H7 (cell line): Measurements from ENCODE around the gene TUBGCP4. TPM values are rescaled to one million over a fixed set of nuclear protein-coding genes. Genes with fewer than 3 reads are reported as not detected.

ENCODE experiments used
- DNase-seq: peaks from one replicate; pipeline ENCODE4 v3.0.0; 2012
- H3K27me3 ChIP-seq: 2 replicates; pipeline ENCODE4 v1.6.0; 2011; ENCODE audit warnings: mild to moderate bottlenecking, low read length; ENCODE audit not compliant: control insufficient read depth, insufficient read depth
- H3K36me3 ChIP-seq: replicated peaks from 2 replicates; pipeline ENCODE4 v1.5.1; 2011; ENCODE audit warnings: low read length; ENCODE audit not compliant: control insufficient read depth, insufficient read depth
- H3K4me3 ChIP-seq: 2 replicates; pipeline ENCODE4 v1.5.1; 2011; ENCODE audit warnings: low read depth, mild to moderate bottlenecking, control low read depth, low read length, moderate library complexity; ENCODE audit not compliant: insufficient read depth
- total RNA-seq: library from RNA; depleted of rRNA; stranded (reverse); fragments of >200 nt; shearing (Covaris generic); gene quantifications from 2 replicates; pipeline ENCODE4 v1.2.3, GENCODE V29; 2014

TUBGCP4 gene
- total RNA-seq, 1 experiment from 2014 or later: 15.5 TPM

GRCh38 chr15:43420435-43420834 lies 49.5 kb downstream of the TUBGCP4 start:
- H3K27me3 ChIP-seq: no peaks in the 10 kb centered on the region
- H3K36me3 ChIP-seq: peaks cover 29% of the 10 kb centered on the region
- DNase-seq: no peak
- H3K4me3 ChIP-seq: no peak overlapping the region

GRCh38 chr15:43420876-43421275 lies 50.0 kb downstream of the TUBGCP4 start:
- Histone ChIP-seq H3K27me3 (no peaks in the 10 kb centered on the region), H3K36me3 (peaks cover 26% of the 10 kb centered on the region), H3K4me3 (no peak overlapping the region)
- no peak for DNase-seq

DNA sequence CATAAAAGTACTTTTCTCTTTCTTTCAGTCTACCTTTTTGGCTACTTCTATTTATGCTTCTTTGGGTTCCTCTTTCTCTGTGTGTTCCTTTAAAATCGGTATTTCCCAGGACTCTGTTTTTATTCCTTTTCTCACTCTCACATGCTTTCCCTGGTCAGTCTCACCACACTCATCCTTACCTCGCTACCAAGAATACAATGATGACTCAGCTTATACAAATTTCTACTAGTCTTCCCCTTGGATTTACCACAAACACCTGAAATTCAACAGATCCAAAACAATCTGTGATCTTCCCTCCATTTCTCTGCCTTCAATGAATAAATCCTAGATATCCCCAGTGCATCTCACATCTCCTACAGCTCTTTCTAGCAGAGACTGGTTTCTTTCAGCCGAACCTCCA lies 52.9 kb downstream of the TUBGCP4 start:
- H3K27me3 ChIP-seq: no peaks in the 10 kb centered on the region
- no peak for DNase-seq
- peaks cover 24% of the 10 kb centered on the region for H3K36me3 ChIP-seq
- H3K4me3 ChIP-seq: no peak overlapping the region

DNA sequence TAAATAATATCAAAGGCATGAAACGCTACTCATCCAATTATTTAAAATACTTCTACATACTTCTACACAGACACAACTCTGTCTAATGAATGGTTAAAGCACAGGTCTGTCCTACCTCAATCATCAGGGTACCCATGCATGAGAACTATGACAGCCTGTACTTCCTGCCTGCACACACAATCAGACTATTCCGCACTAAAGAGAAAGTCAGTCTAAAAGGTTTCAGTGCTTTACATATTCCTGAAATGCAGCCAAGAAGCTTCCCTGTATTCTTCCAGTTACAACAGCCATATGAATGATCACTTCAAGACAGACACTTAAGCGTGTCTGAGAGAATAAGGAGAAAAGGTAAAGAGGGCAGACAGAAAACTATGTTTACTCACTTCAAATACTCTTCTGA lies 58.8 kb downstream of the TUBGCP4 start:
- peaks cover 16% of the 10 kb centered on the region for H3K36me3 ChIP-seq
- no peak overlapping the region for H3K4me3 ChIP-seq
- no peaks in the 10 kb centered on the region for H3K27me3 ChIP-seq
- no peak for DNase-seq

DNA sequence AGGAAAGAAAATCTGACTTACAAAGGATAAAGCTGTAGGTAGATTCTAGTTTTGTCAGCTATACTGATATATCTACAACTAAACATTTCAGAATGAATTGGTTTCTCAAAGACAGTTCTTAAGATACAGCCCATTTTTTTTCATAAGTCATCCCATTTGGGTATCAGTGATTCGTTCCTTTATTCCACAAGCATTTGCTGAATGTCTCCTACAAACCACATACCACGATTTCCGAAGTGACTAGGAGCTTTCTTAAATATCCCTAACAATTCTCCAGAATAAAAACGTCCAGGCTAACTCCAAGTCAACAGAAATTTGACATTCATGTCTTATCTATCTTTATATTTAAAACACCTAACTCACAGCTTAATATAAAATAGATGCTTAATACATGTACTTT lies 62.3 kb downstream of the TUBGCP4 start:
- Histone ChIP-seq H3K27me3 (no peaks in the 10 kb centered on the region), H3K36me3 (peaks cover 14% of the 10 kb centered on the region), H3K4me3 (no peak overlapping the region)
- DNase-seq: no peak

DNA sequence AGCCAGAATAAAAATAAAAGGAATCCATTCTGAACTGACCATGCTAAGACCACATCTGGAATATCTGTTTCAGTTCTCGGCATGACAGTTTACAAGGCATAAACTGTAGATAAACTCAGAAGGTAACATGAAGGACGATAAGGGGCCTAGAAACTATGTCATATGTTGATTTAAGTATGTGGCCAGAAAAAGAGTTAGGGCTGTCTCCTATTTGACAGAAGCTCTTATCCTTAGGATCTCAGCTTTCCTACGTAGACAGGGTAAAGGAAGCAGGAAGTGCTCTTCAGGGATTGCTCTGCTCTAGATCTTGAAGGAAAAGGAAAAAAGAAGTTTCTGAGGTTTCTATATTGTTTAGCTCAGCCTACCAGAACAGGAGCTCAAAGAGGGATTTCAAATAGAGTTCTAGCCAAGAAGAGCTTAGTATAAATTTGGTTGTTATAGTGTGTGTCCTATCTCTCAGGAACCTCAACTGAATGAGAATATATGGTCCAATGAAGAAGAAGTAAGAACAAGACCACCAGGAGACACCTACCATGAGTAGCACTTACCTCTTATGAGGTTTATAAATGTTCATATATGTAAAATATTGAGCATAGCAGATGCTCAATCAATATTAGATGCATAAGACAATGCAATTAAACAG lies 62.9 kb downstream of the TUBGCP4 start:
- H3K36me3 ChIP-seq: peaks cover 14% of the 10 kb centered on the region

GRCh38 chr15:43434446-43434845 lies 63.5 kb downstream of the TUBGCP4 start:
- DNase-seq: no peak
- Histone ChIP-seq H3K36me3 (peaks cover 14% of the 10 kb centered on the region), H3K4me3 (no peak overlapping the region), H3K27me3 (no peaks in the 10 kb centered on the region)

More for the DNA sequence above, 62.9 kb downstream of the TUBGCP4 start:
- Histone ChIP-seq H3K27me3 (no peaks in the 10 kb centered on the region), H3K4me3 (no peak overlapping the region)
- DNase-seq: no peak

GRCh38 chr15:43436395-43436794 lies 65.5 kb downstream of the TUBGCP4 start:
- peaks cover 14% of the 10 kb centered on the region for H3K36me3 ChIP-seq
- H3K4me3 ChIP-seq: no peak overlapping the region
- no peaks in the 10 kb centered on the region for H3K27me3 ChIP-seq
- DNase-seq: no peak

DNA sequence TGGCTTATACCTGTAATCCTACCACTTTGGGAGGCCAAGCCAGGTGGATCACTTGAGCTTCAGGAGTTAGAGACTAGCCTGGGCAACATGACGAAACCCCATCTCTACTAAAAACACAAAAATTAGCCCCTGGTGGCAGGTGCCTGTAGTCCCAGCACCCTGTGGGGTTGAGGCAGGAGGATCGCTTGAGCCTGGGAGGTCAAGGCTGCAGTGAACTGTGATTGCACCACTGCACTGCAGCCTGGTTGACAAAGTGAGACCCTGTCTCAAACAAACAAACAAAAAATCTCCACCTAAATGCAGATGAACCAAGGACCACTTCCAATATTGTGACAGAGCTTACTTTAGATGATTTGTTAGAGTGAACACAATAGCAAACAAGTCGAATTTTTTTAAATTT lies 68.4 kb downstream of the TUBGCP4 start:
- Histone ChIP-seq H3K27me3 (no peaks in the 10 kb centered on the region), H3K4me3 (no peak overlapping the region), H3K36me3 (peaks cover 5% of the 10 kb centered on the region)
- DNase-seq: no peak

DNA sequence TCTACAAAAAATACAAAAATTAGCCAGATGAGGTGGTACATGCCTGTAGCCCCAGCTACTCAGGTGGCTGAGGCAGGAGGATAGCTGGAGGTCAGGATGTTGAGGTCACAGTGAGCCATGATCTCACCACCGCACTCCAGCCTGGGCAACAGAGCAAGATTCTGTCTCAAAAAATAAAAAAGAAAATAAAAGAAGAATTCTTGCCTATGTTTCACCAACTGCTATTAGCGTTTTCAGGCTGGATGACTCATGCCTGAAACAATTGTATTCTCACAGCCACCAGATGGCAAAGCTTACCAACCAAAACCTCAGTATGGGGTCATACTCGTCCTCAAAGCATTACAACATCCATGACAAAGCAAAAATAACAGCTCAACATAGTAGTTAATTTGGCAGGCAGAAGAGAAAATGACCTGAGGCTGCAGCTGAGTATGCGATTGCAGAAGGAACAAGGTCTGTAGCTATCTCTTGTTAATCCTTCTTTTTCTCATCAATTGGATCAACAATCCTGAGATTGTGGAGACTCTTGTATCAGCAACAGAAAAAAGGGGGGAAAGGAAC lies 69.9 kb downstream of the TUBGCP4 start:
- peaks cover 6% of the 10 kb centered on the region for H3K36me3 ChIP-seq
- H3K27me3 ChIP-seq: no peaks in the 10 kb centered on the region
- no peak overlapping the region for H3K4me3 ChIP-seq
- peak; percentile 30 for DNase-seq

DNA sequence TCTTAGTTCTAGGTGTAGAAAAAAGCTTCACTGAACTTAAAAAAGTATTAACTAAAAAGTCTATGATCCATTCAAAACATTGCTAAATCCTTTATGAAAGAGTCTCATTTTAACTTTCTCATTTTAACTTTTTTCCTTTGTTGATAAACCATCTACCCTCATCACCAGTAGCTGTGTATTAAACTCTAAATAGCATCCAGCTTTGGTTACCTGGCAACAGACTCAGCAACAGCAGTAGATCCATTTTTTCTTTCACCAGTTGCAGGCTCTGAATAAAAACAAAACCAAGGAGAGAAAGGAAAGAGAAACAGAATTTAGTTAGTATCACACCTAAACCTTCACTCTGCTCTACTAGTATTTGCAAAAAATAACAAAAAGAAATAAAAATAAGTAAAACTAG lies 70.4 kb downstream of the TUBGCP4 start:
- DNase-seq: no peak
- Histone ChIP-seq H3K27me3 (no peaks in the 10 kb centered on the region), H3K4me3 (no peak overlapping the region), H3K36me3 (peaks cover 7% of the 10 kb centered on the region)

DNA sequence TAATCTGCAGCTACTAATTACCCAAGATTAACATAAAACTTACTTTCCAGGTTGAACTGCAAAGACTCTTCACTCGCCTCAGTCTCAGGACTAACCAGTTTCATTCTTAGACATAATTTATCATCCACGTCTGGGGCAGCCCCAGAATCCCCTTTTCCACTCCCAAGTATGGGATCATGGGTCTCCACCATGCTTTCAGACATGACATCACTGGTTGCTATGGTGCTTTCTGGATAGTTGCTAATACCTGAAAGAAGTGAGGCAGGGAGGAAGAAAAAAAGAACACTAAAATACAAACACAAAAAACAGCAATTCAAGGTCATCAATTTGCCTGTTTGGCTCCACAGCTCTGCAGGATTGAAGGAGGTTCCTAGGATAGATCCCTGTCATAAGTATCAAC lies 75.4 kb downstream of the TUBGCP4 start:
- peaks cover 7% of the 10 kb centered on the region for H3K36me3 ChIP-seq
- DNase-seq: no peak
- H3K27me3 ChIP-seq: no peaks in the 10 kb centered on the region
- no peak overlapping the region for H3K4me3 ChIP-seq

- DNase-seq: no peak
- peaks cover 8% of the 10 kb centered on the region for H3K36me3 ChIP-seq
- no peak overlapping the region for H3K4me3 ChIP-seq
- H3K27me3 ChIP-seq: no peaks in the 10 kb centered on the region
Observed at GRCh38 chr15:43449981-43450380, 79.1 kb downstream of the TUBGCP4 start.
